ENCODE data around the gene TNFRSF14.
"Not testable (repeated sequence)": the region's sequence is repeated elsewhere in the genome, so short reads cannot be mapped to it uniquely, and the experiment has no call there.

TNFRSF14 gene

DNA sequence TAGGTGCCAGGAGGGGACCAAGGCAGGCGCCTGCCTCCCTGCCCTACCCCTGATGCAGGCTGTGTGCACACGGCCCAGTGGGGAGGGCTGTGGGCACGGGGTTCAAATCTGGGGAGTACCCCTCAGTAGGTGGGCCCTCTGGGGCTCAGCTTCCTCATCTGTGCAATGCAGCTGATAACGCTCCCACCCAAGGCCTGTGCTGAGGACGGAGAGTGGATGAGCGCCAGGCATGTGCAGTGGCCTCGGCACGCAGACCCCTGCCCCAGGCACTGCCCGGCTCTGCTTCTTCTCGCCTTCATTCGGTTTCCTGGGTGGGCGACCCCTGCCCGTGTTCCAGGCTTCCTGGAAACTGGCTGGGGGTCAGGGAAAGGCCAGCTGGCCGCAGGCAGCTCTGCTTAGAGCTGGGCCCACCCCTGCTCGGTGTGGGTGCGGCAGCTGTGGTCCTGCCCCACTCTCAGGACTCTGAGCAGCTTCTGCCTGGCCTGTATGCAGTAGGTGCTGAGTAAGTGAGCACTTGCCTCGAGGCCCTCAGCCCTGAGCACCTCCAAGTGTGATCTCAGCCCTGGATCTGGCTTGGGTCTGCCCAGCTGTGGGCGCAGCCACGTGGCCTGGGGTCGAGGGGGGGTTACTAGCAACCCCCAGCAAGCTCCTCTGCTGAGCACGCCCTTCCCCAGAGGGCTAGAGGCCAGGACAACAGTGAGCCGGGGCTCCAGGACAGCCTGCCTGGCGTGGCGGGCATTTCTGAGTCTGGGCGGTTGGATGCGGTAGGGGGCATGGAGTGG, 11.9 kb upstream of the TNFRSF14 start:
- Histone ChIP-seq H3K9me3 (replicated peaks in 1 of 11) (no peaks in the 10 kb centered on the region), H3K36me3 (no peaks in the 10 kb centered on the region), H3K4me1 (peaks cover 30 to 89% (median 77%) of the 10 kb centered on the region in 10 experiments), H3K9ac (peak overlapping the region in 3 of 11 experiments; percentile 35 to 48 (median 37); a peak in 5 of 22 replicates), H4K20me1 (peaks cover 0 to 51% (median 4%) of the 10 kb centered on the region in 11 experiments; a peak in 7 of 22 replicates), H3K27me3 (peaks cover 0 to 25% (median 7%) of the 10 kb centered on the region in 11 experiments; a peak in 16 of 22 replicates), H3K4me3 (no peak overlapping the region), H3K4me2 (peak overlapping the region; percentile 47 to 86 (median 70)), H3K27ac (peak overlapping the region in 1 of 11 experiments; percentile 18; a peak in 3 of 22 replicates)
- no peak for TF ChIP-seq Cebpa-rat (IDR thresholded peaks at IDR 0.05)

GRCh38 chr1:2544875-2545640, 11.1 kb upstream of the TNFRSF14 start:
- no peak for TF ChIP-seq Cebpa-rat (IDR thresholded peaks at IDR 0.05)
- Histone ChIP-seq H3K27ac (peak overlapping the region in 1 of 11 experiments; percentile 18; a peak in 3 of 22 replicates), H3K36me3 (no peaks in the 10 kb centered on the region), H3K4me1 (peaks cover 38 to 95% (median 83%) of the 10 kb centered on the region in 10 experiments), H4K20me1 (peaks cover 0 to 47% (median 4%) of the 10 kb centered on the region in 11 experiments; a peak in 7 of 22 replicates), H3K9me3 (replicated peaks in 1 of 11) (no peaks in the 10 kb centered on the region), H3K4me2 (peak overlapping the region; percentile 49 to 86 (median 76); a peak in 16 of 22 replicates), H3K4me3 (no peak overlapping the region), H3K27me3 (peaks cover 0 to 20% (median 5%) of the 10 kb centered on the region in 11 experiments; a peak in 16 of 22 replicates), H3K9ac (0 out of 22 replicates have a peak overlapping the region, but pooled peaks of 1 of the 11 experiments have one; percentile 23)

GRCh38 chr1:2545754-2546514, 10.2 kb upstream of the TNFRSF14 start:
- Histone ChIP-seq H3K36me3 (no peaks in the 10 kb centered on the region), H4K20me1 (peaks cover 0 to 43% (median 4%) of the 10 kb centered on the region in 11 experiments; a peak in 6 of 22 replicates), H3K4me2 (peak overlapping the region; percentile 93 to 100 (median 98)), H3K9ac (peak overlapping the region; percentile 76 to 86 (median 82)), H3K4me1 (peaks cover 46 to 98% (median 87%) of the 10 kb centered on the region in 10 experiments), H3K27ac (peak overlapping the region; percentile 65 to 95 (median 90)), H3K4me3 (peak overlapping the region; percentile 52 to 78 (median 64)), H3K27me3 (peaks cover 0 to 12% (median 0%) of the 10 kb centered on the region in 11 experiments; a peak in 11 of 22 replicates), H3K9me3 (replicated peaks in 1 of 11) (no peaks in the 10 kb centered on the region)
- no peak for TF ChIP-seq Cebpa-rat (IDR thresholded peaks at IDR 0.05)

DNA sequence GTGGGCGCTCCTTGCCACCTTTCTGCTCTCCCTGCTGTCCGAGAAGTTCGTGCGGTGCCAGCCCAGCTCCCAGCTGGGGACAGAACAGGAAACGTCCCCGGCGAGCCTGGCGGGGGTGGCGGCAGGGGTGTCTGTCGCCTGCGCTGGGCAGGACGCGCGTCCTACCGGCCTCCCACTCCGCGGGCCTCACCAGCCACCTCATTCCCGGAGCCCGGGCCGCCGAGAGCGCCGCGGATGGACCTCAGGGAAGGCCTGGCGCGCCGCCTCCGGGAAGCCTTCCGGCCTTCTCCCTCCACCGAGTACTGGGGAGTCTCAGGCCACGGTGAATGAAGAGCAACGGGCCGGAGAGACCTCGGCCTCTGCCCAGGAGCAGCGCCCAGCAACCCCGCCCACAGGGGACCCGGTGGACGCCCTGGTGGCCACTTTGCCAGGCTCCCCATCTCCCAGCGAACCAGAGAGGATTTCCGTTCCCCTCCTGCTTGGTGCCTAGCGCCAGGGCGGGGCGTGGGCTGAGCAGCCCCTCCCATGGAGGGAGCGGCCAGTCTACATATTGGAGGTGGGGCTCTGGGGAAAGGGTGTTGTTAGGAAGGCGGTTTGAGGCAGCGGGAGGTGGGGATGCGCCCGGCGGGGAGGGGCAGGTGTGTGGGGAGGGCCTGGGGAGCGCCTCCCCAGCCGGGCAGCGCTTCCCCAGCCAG, 9.5 kb upstream of the TNFRSF14 start:
- Histone ChIP-seq H3K4me3 (peak overlapping the region; percentile 52 to 78 (median 64)), H3K9ac (peak overlapping the region; percentile 76 to 86 (median 82)), H3K27me3 (peaks cover 0 to 5% (median 0%) of the 10 kb centered on the region in 11 experiments; a peak in 4 of 22 replicates), H3K27ac (peak overlapping the region; percentile 65 to 95 (median 90)), H3K36me3 (no peaks in the 10 kb centered on the region), H4K20me1 (peaks cover 0 to 42% (median 4%) of the 10 kb centered on the region in 11 experiments; a peak in 6 of 22 replicates), H3K4me1 (peaks cover 53 to 98% (median 93%) of the 10 kb centered on the region in 10 experiments), H3K4me2 (peak overlapping the region; percentile 93 to 100 (median 98)), H3K9me3 (replicated peaks in 1 of 11) (no peaks in the 10 kb centered on the region)
- no peak for TF ChIP-seq Cebpa-rat (IDR thresholded peaks at IDR 0.05)

DNA sequence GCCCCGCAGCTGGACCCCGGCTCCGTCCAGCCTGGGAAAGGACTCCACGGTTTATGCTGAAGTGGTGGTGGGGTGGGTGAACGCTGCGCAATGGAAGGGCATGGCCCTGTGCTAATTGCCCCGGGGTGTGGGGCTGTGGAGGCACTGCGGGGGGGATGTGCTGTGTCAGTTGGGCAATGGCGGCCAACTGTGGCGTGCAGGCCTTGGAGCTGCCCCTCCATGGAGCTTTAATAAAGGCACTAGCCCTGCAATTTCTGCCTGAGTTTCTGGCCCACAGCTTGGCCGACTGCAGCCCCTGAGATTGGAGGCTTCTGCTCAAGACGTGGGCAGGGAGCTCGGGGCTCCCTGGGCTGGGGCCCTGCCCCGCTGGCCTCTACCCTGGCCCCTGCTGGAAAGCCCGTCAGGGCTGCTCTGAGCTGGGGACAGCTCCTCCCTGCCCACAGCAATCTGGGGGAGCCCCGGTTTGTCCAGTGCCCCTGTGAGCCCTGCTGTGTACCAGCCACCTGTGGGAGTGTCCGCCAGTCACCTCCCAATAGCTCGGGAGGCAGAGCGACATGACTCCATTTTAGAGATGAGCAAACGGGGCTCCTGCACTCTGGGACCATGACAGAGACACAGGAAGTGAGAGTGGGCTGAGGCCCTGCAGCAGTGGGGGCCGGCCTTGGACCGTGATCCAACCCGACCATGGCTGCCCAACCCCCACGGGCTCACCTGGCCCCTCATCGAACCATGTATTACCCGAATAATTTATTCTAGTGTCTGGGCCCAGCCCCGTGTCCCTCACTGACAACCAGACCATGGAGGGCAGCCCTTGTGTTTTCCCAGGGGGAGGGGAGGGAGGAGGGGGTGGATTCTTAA, 8.7 kb upstream of the TNFRSF14 start:
- H3K4me2 ChIP-seq = peak overlapping the region; percentile 93 to 100 (median 98)
- peak overlapping the region; percentile 21 to 95 (median 90) for H3K27ac ChIP-seq
- no peak for TF ChIP-seq Cebpa-rat (IDR thresholded peaks at IDR 0.05)
- peaks cover 0 to 34% (median 3%) of the 10 kb centered on the region in 11 experiments; a peak in 6 of 22 replicates for H4K20me1 ChIP-seq
- peak overlapping the region; percentile 52 to 78 (median 64) for H3K4me3 ChIP-seq
- H3K4me1 ChIP-seq = peaks cover 61 to 98% (median 95%) of the 10 kb centered on the region in 10 experiments
- no peaks in the 10 kb centered on the region for H3K9me3 ChIP-seq (replicated peaks in 1 of 11)
- no peaks in the 10 kb centered on the region for H3K36me3 ChIP-seq
- no peaks in the 10 kb centered on the region for H3K27me3 ChIP-seq
- H3K9ac ChIP-seq = peak overlapping the region; percentile 76 to 86 (median 82)

DNA sequence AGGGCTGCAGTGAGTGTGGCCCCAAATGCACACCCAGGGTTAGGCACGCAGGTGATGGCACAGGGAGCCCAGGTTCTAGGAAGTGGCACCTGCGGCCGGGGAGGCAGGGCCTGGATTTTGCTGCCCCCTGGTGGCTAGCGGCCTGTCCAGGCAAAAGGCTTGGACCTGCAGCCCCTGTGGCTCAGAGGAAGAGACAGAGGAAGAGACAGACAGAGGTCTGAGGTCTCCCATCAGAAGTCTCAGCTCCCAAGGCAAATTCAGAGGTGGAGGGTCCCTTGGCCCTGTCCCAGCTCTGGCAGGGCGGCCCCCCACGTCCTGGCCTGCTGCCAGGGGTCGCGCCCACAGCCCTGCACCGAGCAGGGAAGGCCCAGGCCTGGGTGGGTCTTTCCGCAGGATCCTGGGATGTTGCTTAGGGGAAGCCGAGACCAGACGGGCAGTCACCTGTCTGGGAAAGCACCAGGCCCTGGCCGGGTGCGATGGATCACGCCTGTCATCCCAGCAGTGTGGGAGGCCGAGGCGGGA, 8.0 kb upstream of the TNFRSF14 start:
- H3K4me1 ChIP-seq = peaks cover 61 to 95% (median 90%) of the 10 kb centered on the region in 10 experiments
- H3K9ac ChIP-seq = peak overlapping the region; percentile 76 to 86 (median 82)
- H3K27ac ChIP-seq = peak overlapping the region; percentile 72 to 95 (median 90)
- no peaks in the 10 kb centered on the region for H3K27me3 ChIP-seq
- no peaks in the 10 kb centered on the region for H3K9me3 ChIP-seq (replicated peaks in 1 of 11)
- peaks cover 0 to 28% (median 3%) of the 10 kb centered on the region in 11 experiments; a peak in 6 of 22 replicates for H4K20me1 ChIP-seq
- H3K36me3 ChIP-seq = no peaks in the 10 kb centered on the region
- peak overlapping the region; percentile 52 to 78 (median 64) for H3K4me3 ChIP-seq
- no peak for TF ChIP-seq Cebpa-rat (IDR thresholded peaks at IDR 0.05)
- H3K4me2 ChIP-seq = peak overlapping the region; percentile 93 to 100 (median 98)

- H3K9me3 ChIP-seq (replicated peaks in 1 of 11); H3K36me3 ChIP-seq; H3K27me3 ChIP-seq: not testable (repeated sequence)
- Histone ChIP-seq H3K9ac (peak overlapping the region; percentile 76 to 86 (median 82)), H3K4me1 (peaks cover 60 to 89% (median 85%) of the 10 kb centered on the region in 10 experiments), H4K20me1 (peaks cover 0 to 20% (median 3%) of the 10 kb centered on the region in 11 experiments; a peak in 6 of 22 replicates), H3K27ac (peak overlapping the region; percentile 87 to 95 (median 91)), H3K4me3 (peak overlapping the region; percentile 27 to 67 (median 58); a peak in 16 of 20 replicates), H3K4me2 (peak overlapping the region; percentile 93 to 100 (median 97))
These were observed 6.7 kb upstream of the TNFRSF14 start for GRCh38 chr1:2549367-2550029.

DNA sequence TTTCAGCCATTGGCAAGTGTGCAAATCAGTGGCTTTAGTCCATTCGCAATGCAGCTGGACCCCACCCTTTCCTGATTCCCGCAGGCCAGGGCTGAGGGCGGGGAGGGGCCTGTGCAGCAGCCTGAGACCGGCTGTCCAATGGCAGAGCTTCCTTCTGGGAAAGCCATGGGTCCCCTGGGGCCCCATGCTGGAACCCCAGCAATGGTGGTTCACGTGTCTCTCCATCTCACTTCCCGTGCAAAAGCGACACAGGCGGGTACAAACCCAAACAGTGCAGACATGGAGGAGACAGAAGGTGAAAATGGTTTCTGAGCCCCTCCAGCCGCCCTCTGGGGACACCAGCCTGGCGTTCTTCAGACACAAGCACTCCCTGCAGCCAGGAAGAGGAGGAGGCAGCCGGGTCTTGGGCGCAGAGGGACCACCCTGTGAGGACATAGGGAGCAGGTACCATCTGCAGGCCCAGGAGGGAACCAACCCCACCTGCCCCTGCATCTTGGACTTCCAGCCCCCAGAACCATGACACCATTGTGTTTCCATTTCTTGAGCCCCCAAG, 5.8 kb upstream of the TNFRSF14 start:
- H3K9ac ChIP-seq = peak overlapping the region in 2 of 11 experiments; percentile 39 to 81; a peak in 2 of 22 replicates
- H3K4me1 ChIP-seq = peaks cover 69 to 89% (median 85%) of the 10 kb centered on the region in 10 experiments
- H3K4me2 ChIP-seq = peak overlapping the region; percentile 93 to 100 (median 97)
- H3K27me3 ChIP-seq; H3K36me3 ChIP-seq; H3K9me3 ChIP-seq (replicated peaks in 1 of 11): not testable (repeated sequence)
- peak overlapping the region in 6 of 11 experiments; percentile 23 to 62 (median 54); a peak in 9 of 22 replicates for H3K27ac ChIP-seq
- peak overlapping the region in 1 of 10 experiments; percentile 24; a peak in 1 of 20 replicates for H3K4me3 ChIP-seq
- peaks cover 0 to 16% (median 4%) of the 10 kb centered on the region in 11 experiments; a peak in 10 of 22 replicates for H4K20me1 ChIP-seq

- Histone ChIP-seq H3K4me2 (peak overlapping the region; percentile 37 to 100 (median 96)), H3K4me1 (peaks cover 71 to 89% (median 84%) of the 10 kb centered on the region in 10 experiments), H3K9ac (peak overlapping the region in 2 of 11 experiments; percentile 9 to 18; a peak in 1 of 22 replicates), H4K20me1 (peaks cover 0 to 25% (median 0%) of the 10 kb centered on the region in 11 experiments; a peak in 10 of 22 replicates)
- H3K27ac ChIP-seq; H3K4me3 ChIP-seq; H3K9me3 ChIP-seq (replicated peaks in 1 of 11); H3K27me3 ChIP-seq; H3K36me3 ChIP-seq: not testable (repeated sequence)
These were observed 4.6 kb upstream of the TNFRSF14 start for GRCh38 chr1:2551544-2551943.
